ENCODE data around the gene FIGN. TPM values are rescaled to one million over a fixed set of nuclear protein-coding genes. Genes with fewer than 3 reads are reported as not detected.

Gene FIGN
- total RNA-seq, 4 donors from 2014 or later: 0.42 to 3.1 (median 1.3) TPM

- TF ChIP-seq POLR2A (IDR thresholded peaks at IDR 0.05): no peak
- TF ChIP-seq CTCF (IDR thresholded peaks at IDR 0.05 in 4 of 5, conservative IDR thresholded peaks at IDR 0.05 in 1 of 5): no peak
- no peak overlapping the region for H3K4me3 ChIP-seq
- in situ Hi-C loops (cut with MboI; ENCODE audit: low sequenced_read_pairs in 4 of 4): no loop called here
Observed at GRCh38 chr2:163768881-163769695, 33.3 kb upstream of the FIGN start.

GRCh38 chr2:163767097-163767496 is 31.3 kb upstream of the FIGN start:
- DNase-seq: no peak
- Histone ChIP-seq H3K27me3 (no peaks in the 10 kb centered on the region), H3K36me3 (no peaks in the 10 kb centered on the region), H3K27ac (no peak overlapping the region), H3K9me3 (no peaks in the 10 kb centered on the region), H3K4me1 (no peaks in the 10 kb centered on the region), H3K4me3 (no peak overlapping the region)
- intact Hi-C loops (cut with DNase I; ENCODE audit: low total_unique reads): no loop called here
- no peak for ATAC-seq
- no peak for TF ChIP-seq POLR2A (IDR thresholded peaks at IDR 0.05)
- TF ChIP-seq CTCF (IDR thresholded peaks at IDR 0.05 in 4 of 5, conservative IDR thresholded peaks at IDR 0.05 in 1 of 5): no peak
- in situ Hi-C loops (cut with MboI; ENCODE audit: low sequenced_read_pairs in 4 of 4): no loop called here

More at GRCh38 chr2:163768881-163769695, 33.3 kb upstream of the FIGN start:
- Histone ChIP-seq H3K9me3 (no peaks in the 10 kb centered on the region), H3K27me3 (no peaks in the 10 kb centered on the region), H3K36me3 (no peaks in the 10 kb centered on the region), H3K4me1 (no peaks in the 10 kb centered on the region), H3K27ac (no peak overlapping the region)
- no peak for ATAC-seq
- no peak for DNase-seq
- intact Hi-C loops (cut with DNase I; ENCODE audit: low total_unique reads): no loop called here

GRCh38 chr2:163764566-163764965 is 28.8 kb upstream of the FIGN start:
- in situ Hi-C loops (cut with MboI; ENCODE audit: low sequenced_read_pairs in 4 of 4): no loop called here

GRCh38 chr2:163759013-163759412 is 23.2 kb upstream of the FIGN start:
- in situ Hi-C loops (cut with MboI; ENCODE audit: low sequenced_read_pairs in 4 of 4): no loop called here
- Histone ChIP-seq H3K36me3 (no peaks in the 10 kb centered on the region), H3K4me1 (no peaks in the 10 kb centered on the region), H3K27me3 (no peaks in the 10 kb centered on the region), H3K9me3 (no peaks in the 10 kb centered on the region), H3K4me3 (no peak overlapping the region), H3K27ac (no peak overlapping the region)
- DNase-seq (no peak), ATAC-seq (no peak)
- no peak for TF ChIP-seq CTCF (IDR thresholded peaks at IDR 0.05 in 4 of 5, conservative IDR thresholded peaks at IDR 0.05 in 1 of 5)
- no peak for TF ChIP-seq POLR2A (IDR thresholded peaks at IDR 0.05)
- intact Hi-C loops (cut with DNase I; ENCODE audit: low total_unique reads): no loop called here

More at GRCh38 chr2:163764566-163764965, 28.8 kb upstream of the FIGN start:
- no peak for ATAC-seq
- Histone ChIP-seq H3K36me3 (no peaks in the 10 kb centered on the region), H3K9me3 (no peaks in the 10 kb centered on the region), H3K4me1 (no peaks in the 10 kb centered on the region), H3K27ac (no peak overlapping the region), H3K27me3 (no peaks in the 10 kb centered on the region), H3K4me3 (no peak overlapping the region)
- intact Hi-C loops (cut with DNase I; ENCODE audit: low total_unique reads): no loop called here
- TF ChIP-seq POLR2A (IDR thresholded peaks at IDR 0.05): no peak
- DNase-seq: no peak

GRCh38 chr2:163757814-163758213 is 22.0 kb upstream of the FIGN start:
- in situ Hi-C loops (cut with MboI; ENCODE audit: low sequenced_read_pairs in 4 of 4) (no loop called here), intact Hi-C loops (cut with DNase I; ENCODE audit: low total_unique reads) (no loop called here)
- Histone ChIP-seq H3K4me1 (no peaks in the 10 kb centered on the region), H3K4me3 (no peak overlapping the region), H3K27ac (no peak overlapping the region), H3K27me3 (no peaks in the 10 kb centered on the region), H3K36me3 (no peaks in the 10 kb centered on the region), H3K9me3 (no peaks in the 10 kb centered on the region)
- DNase-seq: no peak
- no peak for ATAC-seq
- TF ChIP-seq CTCF (IDR thresholded peaks at IDR 0.05 in 4 of 5, conservative IDR thresholded peaks at IDR 0.05 in 1 of 5) (no peak), POLR2A (IDR thresholded peaks at IDR 0.05) (no peak)

All from gastrocnemius medialis (tissue), 4 donors.